ENCODE results near the gene HADHA. TPM values are rescaled to one million over a fixed set of nuclear protein-coding genes. Genes with fewer than 3 reads are reported as not detected.

HADHA gene
- total RNA-seq, 1 donor = 116 TPM

- no peaks in the 10 kb centered on the region for H3K9me3 ChIP-seq (ENCODE audit: low read depth, low read length)
- no peaks in the 10 kb centered on the region for H3K4me1 ChIP-seq (ENCODE audit: insufficient read depth, low read length)
- H3K4me3 ChIP-seq (ENCODE audit: low read length) = no peak overlapping the region
- no peaks in the 10 kb centered on the region for H3K27me3 ChIP-seq (ENCODE audit: insufficient read depth, low read length)
Observed at GRCh38 chr2:26164641-26165211, 79.7 kb downstream of the HADHA start.

GRCh38 chr2:26164231-26164630, 80.2 kb downstream of the HADHA start:
- Histone ChIP-seq H3K4me1 (ENCODE audit: insufficient read depth, low read length) (no peaks in the 10 kb centered on the region), H3K9me3 (ENCODE audit: low read depth, low read length) (no peaks in the 10 kb centered on the region), H3K4me3 (ENCODE audit: low read length) (no peak overlapping the region), H3K27me3 (ENCODE audit: insufficient read depth, low read length) (no peaks in the 10 kb centered on the region)

- no peak overlapping the region for H3K4me3 ChIP-seq (ENCODE audit: low read length)
- H3K4me1 ChIP-seq (ENCODE audit: insufficient read depth, low read length) = no peaks in the 10 kb centered on the region
- H3K27me3 ChIP-seq (ENCODE audit: insufficient read depth, low read length) = no peaks in the 10 kb centered on the region
- H3K9me3 ChIP-seq (ENCODE audit: low read depth, low read length) = no peaks in the 10 kb centered on the region
Observed at GRCh38 chr2:26162963-26163362, 81.5 kb downstream of the HADHA start.

GRCh38 chr2:26161926-26162325, 82.5 kb downstream of the HADHA start:
- no peak overlapping the region for H3K4me3 ChIP-seq (ENCODE audit: low read length)
- H3K9me3 ChIP-seq (ENCODE audit: low read depth, low read length) = no peaks in the 10 kb centered on the region
- no peaks in the 10 kb centered on the region for H3K27me3 ChIP-seq (ENCODE audit: insufficient read depth, low read length)
- H3K4me1 ChIP-seq (ENCODE audit: insufficient read depth, low read length) = no peaks in the 10 kb centered on the region

GRCh38 chr2:26157580-26157979, 86.9 kb downstream of the HADHA start:
- Histone ChIP-seq H3K9me3 (ENCODE audit: low read depth, low read length) (no peaks in the 10 kb centered on the region), H3K4me3 (ENCODE audit: low read length) (no peak overlapping the region), H3K27me3 (ENCODE audit: insufficient read depth, low read length) (no peaks in the 10 kb centered on the region), H3K4me1 (ENCODE audit: insufficient read depth, low read length) (no peaks in the 10 kb centered on the region)

GRCh38 chr2:26150243-26150642, 94.2 kb downstream of the HADHA start:
- Histone ChIP-seq H3K4me1 (ENCODE audit: insufficient read depth, low read length) (no peaks in the 10 kb centered on the region), H3K27me3 (ENCODE audit: insufficient read depth, low read length) (no peaks in the 10 kb centered on the region), H3K9me3 (ENCODE audit: low read depth, low read length) (no peaks in the 10 kb centered on the region), H3K4me3 (ENCODE audit: low read length) (no peak overlapping the region)

GRCh38 chr2:26148501-26148900, 95.9 kb downstream of the HADHA start:
- H3K9me3 ChIP-seq (ENCODE audit: low read depth, low read length) = no peaks in the 10 kb centered on the region
- peaks cover 14% of the 10 kb centered on the region for H3K4me1 ChIP-seq (ENCODE audit: insufficient read depth, low read length)

GRCh38 chr2:26144953-26145680, 99.3 kb downstream of the HADHA start:
- Histone ChIP-seq H3K9me3 (ENCODE audit: low read depth, low read length) (no peaks in the 10 kb centered on the region), H3K4me3 (ENCODE audit: low read length) (no peak overlapping the region), H3K27me3 (ENCODE audit: insufficient read depth, low read length) (no peaks in the 10 kb centered on the region)

More at GRCh38 chr2:26148501-26148900, 95.9 kb downstream of the HADHA start:
- Histone ChIP-seq H3K4me3 (ENCODE audit: low read length) (no peak overlapping the region), H3K27me3 (ENCODE audit: insufficient read depth, low read length) (no peaks in the 10 kb centered on the region)

GRCh38 chr2:26144031-26144430, 100.4 kb downstream of the HADHA start:
- peaks cover 14% of the 10 kb centered on the region for H3K4me1 ChIP-seq (ENCODE audit: insufficient read depth, low read length)
- no peaks in the 10 kb centered on the region for H3K27me3 ChIP-seq (ENCODE audit: insufficient read depth, low read length)
- no peaks in the 10 kb centered on the region for H3K9me3 ChIP-seq (ENCODE audit: low read depth, low read length)
- H3K4me3 ChIP-seq (ENCODE audit: low read length) = no peak overlapping the region

More at GRCh38 chr2:26144953-26145680, 99.3 kb downstream of the HADHA start:
- peaks cover 14% of the 10 kb centered on the region for H3K4me1 ChIP-seq (ENCODE audit: insufficient read depth, low read length)

GRCh38 chr2:26141145-26141769, 103.2 kb downstream of the HADHA start:
- H3K4me1 ChIP-seq (ENCODE audit: insufficient read depth, low read length) = peaks cover 14% of the 10 kb centered on the region
- H3K9me3 ChIP-seq (ENCODE audit: low read depth, low read length) = no peaks in the 10 kb centered on the region
- H3K27me3 ChIP-seq (ENCODE audit: insufficient read depth, low read length) = no peaks in the 10 kb centered on the region
- H3K4me3 ChIP-seq (ENCODE audit: low read length) = no peak overlapping the region

Other genes starting within 250 kb of the HADHA start
- gene RAB10, start 210.5 kb downstream of the HADHA start, total RNA-seq = 24.5 TPM
- 1.0 TPM for gene GAREM2, start 71.5 kb downstream of the HADHA start, total RNA-seq
- 60.0 TPM for gene HADHB, start 307 bp upstream of the HADHA start, total RNA-seq
- gene SELENOI, start 101.5 kb upstream of the HADHA start, total RNA-seq = 27.3 TPM
- 0.31 TPM for gene ADGRF3, start 102.2 kb upstream of the HADHA start, total RNA-seq
- not detected for gene DRC1, start 157.3 kb upstream of the HADHA start, total RNA-seq
- gene OTOF, start 233.5 kb upstream of the HADHA start, total RNA-seq = 0.10 TPM